ENCODE results near the gene A4GALT.

The A4GALT gene

DNA sequence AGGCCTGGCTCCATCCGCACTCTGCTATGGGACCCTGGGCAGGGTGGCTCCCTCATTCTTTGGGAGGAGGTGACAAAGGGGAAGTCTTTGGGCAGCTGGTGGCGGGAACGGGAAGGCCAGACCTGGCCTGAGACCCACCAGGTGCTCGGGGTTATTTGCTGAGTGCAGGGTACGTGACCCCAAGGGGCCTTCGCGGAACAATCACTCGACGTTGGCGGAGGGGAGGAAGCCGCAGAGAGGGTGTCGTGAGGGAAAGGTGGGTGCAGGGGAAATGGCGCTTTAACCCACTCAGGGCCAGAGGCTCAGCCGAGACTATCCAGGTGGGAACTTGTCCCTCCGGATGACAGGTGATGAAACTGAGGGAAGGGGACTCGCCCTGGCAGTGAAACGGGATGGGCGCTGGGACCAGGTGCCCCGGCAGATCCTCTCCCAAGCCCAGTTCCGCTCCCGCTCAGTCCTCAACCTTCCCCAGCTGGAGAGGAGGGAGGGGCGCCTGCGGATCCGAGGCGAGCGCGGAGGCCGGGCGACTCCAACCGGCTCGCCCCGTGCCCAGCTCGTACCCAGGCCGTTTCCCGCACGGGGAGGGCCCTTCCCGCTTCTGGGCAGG lies 911 bp downstream of the A4GALT start:
- Histone ChIP-seq H3K36me3 (ENCODE audit: insufficient read depth, low read length) (no peaks in the 10 kb centered on the region), H3K9ac (ENCODE audit: low read length) (peak overlapping the region; percentile 42; the same call in 1 of the 2 replicates), H3K9me3 (ENCODE audit: low read length) (no peaks in the 10 kb centered on the region), H3K27me3 (ENCODE audit: insufficient read depth, low read length) (peaks cover 19% of the 10 kb centered on the region; the same call in 1 of the 2 replicates), H3K4me1 (ENCODE audit: insufficient read depth, low read length, severe bottlenecking) (peaks cover 52% of the 10 kb centered on the region), H3K4me3 (ENCODE audit: low read depth, low read length, poor library complexity, severe bottlenecking) (peak overlapping the region; percentile 60), H2AFZ (ENCODE audit: low read length) (no peak overlapping the region), H3K27ac (ENCODE audit: low read depth, low read length, poor library complexity, severe bottlenecking) (no peak overlapping the region), H3K4me2 (ENCODE audit: low read length) (peak overlapping the region; percentile 66), H3K79me2 (ENCODE audit: insufficient read depth, low read length) (no peaks in the 10 kb centered on the region), H4K20me1 (ENCODE audit: insufficient read depth, low read length) (no peaks in the 10 kb centered on the region), H3K9me2 (ENCODE audit: low read depth, low read length) (no peaks in the 10 kb centered on the region), H3F3A (ENCODE audit: insufficient read depth, low read length) (peaks cover 10% of the 10 kb centered on the region; the same call in 1 of the 2 replicates)
- TF ChIP-seq CTCF (IDR thresholded peaks at IDR 0.05; ENCODE audit: low read length): no peak
- no peak for TF ChIP-seq EZH2 (IDR thresholded peaks at IDR 0.05; ENCODE audit: borderline replicate concordance, low read length)

DNA sequence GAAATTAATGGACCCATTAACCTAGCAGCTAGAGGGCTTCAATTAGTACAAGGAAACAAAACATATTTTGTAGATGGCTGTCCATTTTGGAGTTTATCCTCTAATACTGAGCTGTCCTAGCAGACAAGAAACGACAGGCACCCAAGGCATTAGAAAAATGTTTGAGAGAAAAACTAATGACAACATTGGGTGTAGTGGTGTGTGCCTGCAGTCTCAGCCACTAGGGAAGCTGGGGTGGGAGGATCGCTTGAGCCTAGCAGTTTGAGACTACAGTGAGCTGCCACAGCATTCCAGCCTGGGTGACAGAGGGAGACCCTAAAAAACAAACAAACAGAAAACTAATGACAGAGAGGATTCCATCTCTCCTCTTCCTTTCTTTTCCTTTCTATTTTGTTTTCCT lies 1.5 kb downstream of the A4GALT start:
- Histone ChIP-seq H4K20me1 (ENCODE audit: insufficient read depth, low read length) (no peaks in the 10 kb centered on the region), H3K9me3 (ENCODE audit: low read length) (no peaks in the 10 kb centered on the region), H2AFZ (ENCODE audit: low read length) (no peak overlapping the region), H3K36me3 (ENCODE audit: insufficient read depth, low read length) (no peaks in the 10 kb centered on the region), H3K4me3 (ENCODE audit: low read depth, low read length, poor library complexity, severe bottlenecking) (peak overlapping the region; percentile 60), H3K27me3 (ENCODE audit: insufficient read depth, low read length) (peaks cover 18% of the 10 kb centered on the region; the same call in 1 of the 2 replicates), H3K4me2 (ENCODE audit: low read length) (peak overlapping the region; percentile 66), H3K9ac (ENCODE audit: low read length) (no peak overlapping the region), H3F3A (ENCODE audit: insufficient read depth, low read length) (peaks cover 10% of the 10 kb centered on the region; the same call in 1 of the 2 replicates), H3K79me2 (ENCODE audit: insufficient read depth, low read length) (no peaks in the 10 kb centered on the region), H3K9me2 (ENCODE audit: low read depth, low read length) (no peaks in the 10 kb centered on the region), H3K27ac (ENCODE audit: low read depth, low read length, poor library complexity, severe bottlenecking) (no peak overlapping the region), H3K4me1 (ENCODE audit: insufficient read depth, low read length, severe bottlenecking) (peaks cover 52% of the 10 kb centered on the region)
- no peak for TF ChIP-seq EZH2 (IDR thresholded peaks at IDR 0.05; ENCODE audit: borderline replicate concordance, low read length)
- no peak for TF ChIP-seq CTCF (IDR thresholded peaks at IDR 0.05; ENCODE audit: low read length)

DNA sequence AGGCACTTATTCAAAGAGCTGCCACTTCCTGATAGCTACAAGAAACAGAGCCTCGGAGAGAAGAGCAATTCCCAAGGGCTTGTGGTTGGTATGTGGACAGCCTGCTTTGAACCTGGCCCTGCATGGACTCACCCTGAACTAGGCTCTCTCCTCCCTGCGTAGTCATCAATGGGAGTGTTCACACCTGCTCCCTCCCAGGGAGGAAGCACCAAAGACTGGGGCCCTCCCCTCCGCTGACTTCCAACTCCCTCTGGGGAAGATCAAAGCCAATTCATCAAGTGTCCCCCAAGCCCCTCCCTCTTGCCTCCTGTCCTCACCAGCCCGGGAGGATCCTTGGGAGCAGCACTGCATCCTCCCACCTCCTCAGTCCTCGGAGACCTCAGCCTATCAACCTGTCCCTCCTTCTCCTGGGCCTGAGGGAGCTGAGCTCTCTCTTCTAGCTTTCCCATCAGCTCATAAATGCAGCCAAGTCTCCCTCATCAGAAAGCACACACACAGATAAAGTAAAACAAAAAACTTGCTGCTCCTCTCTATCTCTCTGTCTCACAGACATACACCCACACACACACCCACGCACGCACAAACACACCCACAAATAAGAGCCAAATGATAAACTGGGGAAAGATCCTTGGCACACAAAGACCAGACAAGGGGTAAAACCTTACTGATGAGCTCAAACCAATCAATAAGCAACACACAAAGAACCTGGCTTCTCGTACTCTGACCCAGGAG lies 3.3 kb downstream of the A4GALT start:
- Histone ChIP-seq H3K4me3 (ENCODE audit: low read depth, low read length, poor library complexity, severe bottlenecking) (no peak overlapping the region), H3K4me1 (ENCODE audit: insufficient read depth, low read length, severe bottlenecking) (peaks cover 52% of the 10 kb centered on the region), H3K36me3 (ENCODE audit: insufficient read depth, low read length) (no peaks in the 10 kb centered on the region), H3F3A (ENCODE audit: insufficient read depth, low read length) (peaks cover 10% of the 10 kb centered on the region; the same call in 1 of the 2 replicates), H3K9ac (ENCODE audit: low read length) (no peak overlapping the region), H3K4me2 (ENCODE audit: low read length) (peak overlapping the region; percentile 14), H3K9me3 (ENCODE audit: low read length) (no peaks in the 10 kb centered on the region), H4K20me1 (ENCODE audit: insufficient read depth, low read length) (no peaks in the 10 kb centered on the region), H3K79me2 (ENCODE audit: insufficient read depth, low read length) (no peaks in the 10 kb centered on the region), H3K27me3 (ENCODE audit: insufficient read depth, low read length) (peaks cover 8% of the 10 kb centered on the region; the same call in 1 of the 2 replicates), H2AFZ (ENCODE audit: low read length) (no peak overlapping the region), H3K9me2 (ENCODE audit: low read depth, low read length) (no peaks in the 10 kb centered on the region), H3K27ac (ENCODE audit: low read depth, low read length, poor library complexity, severe bottlenecking) (peak overlapping the region; percentile 82)
- TF ChIP-seq CTCF (IDR thresholded peaks at IDR 0.05; ENCODE audit: low read length): no peak
- TF ChIP-seq EZH2 (IDR thresholded peaks at IDR 0.05; ENCODE audit: borderline replicate concordance, low read length): no peak
